SK-N-SH treated with all-trans-retinoic acid at 6 μM for 48 hours (cell line): ENCODE results near the gene MTHFS.

ENCODE experiments used
- ATAC-seq: fragments of 200-7000 bp; cut with Tn5 transposase; 3 replicates; pipeline ENCODE4 v1.9.1; 2020; ENCODE audit warnings: mild to moderate bottlenecking, moderate library complexity
- ARNTL ChIP-seq: fragments of 450-650 bp; formaldehyde crosslinking; IDR thresholded peaks from 2 replicates; pipeline ENCODE4 v1.5.0; 2020; ENCODE audit warnings: low read depth, mild to moderate bottlenecking, moderate library complexity, borderline replicate concordance
- CREB5 ChIP-seq: fragments of 250-450 bp; sonication (Bioruptor Pico); IDR thresholded peaks from 2 replicates; pipeline ENCODE4 v1.5.1; 2020; ENCODE audit warnings: low read depth, mild to moderate bottlenecking, moderate library complexity
- CSDC2 ChIP-seq: fragments of 250-450 bp; sonication (Bioruptor Pico); IDR thresholded peaks from 2 replicates; pipeline ENCODE4 v1.5.0; 2020; ENCODE audit warnings: mild to moderate bottlenecking, moderate library complexity
- CSRNP3 ChIP-seq: fragments of 250-450 bp; sonication (Bioruptor Pico); IDR thresholded peaks from 2 replicates; pipeline ENCODE4 v1.5.1; 2021; ENCODE audit warnings: mild to moderate bottlenecking, moderate library complexity
- GLIS3 ChIP-seq: fragments of 250-450 bp; sonication (Bioruptor Pico); IDR thresholded peaks from 2 replicates; pipeline ENCODE4 v1.5.0; 2020; ENCODE audit warnings: mild to moderate bottlenecking, moderate library complexity
- ISL1 ChIP-seq: fragments of 250-450 bp; sonication (Bioruptor Pico); IDR thresholded peaks from 2 replicates; pipeline ENCODE4 v2.1.2; 2022; ENCODE audit warnings: mild to moderate bottlenecking, moderate library complexity
- OSR1 ChIP-seq: fragments of 250-450 bp; sonication (Bioruptor Pico); IDR thresholded peaks from 2 replicates; pipeline ENCODE4 v1.8.0; 2022; ENCODE audit warnings: moderate library complexity, mild to moderate bottlenecking, inconsistent platforms
- PATZ1 ChIP-seq: fragments of 250-450 bp; sonication (Bioruptor Pico); IDR thresholded peaks from 2 replicates; pipeline ENCODE4 v1.8.0; 2020; ENCODE audit warnings: mild to moderate bottlenecking, moderate library complexity, borderline replicate concordance
- POU6F1 ChIP-seq: fragments of 250-450 bp; sonication (Bioruptor Pico); IDR thresholded peaks from 2 replicates; pipeline ENCODE4 v1.8.0; 2021; ENCODE audit warnings: low read depth, mild to moderate bottlenecking, moderate library complexity, borderline replicate concordance
- PPARA ChIP-seq: fragments of 250-450 bp; sonication (Bioruptor Pico); IDR thresholded peaks from 2 replicates; pipeline ENCODE4 v1.5.0; 2020; ENCODE audit warnings: mild to moderate bottlenecking, borderline replicate concordance
- RARB ChIP-seq: fragments of 250-450 bp; sonication (Bioruptor Pico); IDR thresholded peaks from 2 replicates; pipeline ENCODE4 v1.8.0; 2021; ENCODE audit warnings: mild to moderate bottlenecking, moderate library complexity
- SNAI2 ChIP-seq: fragments of 250-450 bp; sonication (Bioruptor Pico); IDR thresholded peaks from 2 replicates; pipeline ENCODE4 v1.5.0; 2020; ENCODE audit warnings: mild to moderate bottlenecking, moderate library complexity
- TCF4 ChIP-seq: fragments of 250-450 bp; sonication (Bioruptor Pico); IDR thresholded peaks from 2 replicates; pipeline ENCODE4 v1.8.0; 2021; ENCODE audit warnings: mild to moderate bottlenecking, moderate library complexity, borderline replicate concordance
- TOX ChIP-seq: fragments of 250-450 bp; sonication (Bioruptor Pico); IDR thresholded peaks from 2 replicates; pipeline ENCODE4 v1.8.0; 2021; ENCODE audit warnings: mild to moderate bottlenecking, moderate library complexity, borderline replicate concordance
- TSHZ2 ChIP-seq: fragments of 250-450 bp; sonication (Bioruptor Pico); IDR thresholded peaks from 2 replicates; pipeline ENCODE4 v1.5.0; 2020; ENCODE audit warnings: mild to moderate bottlenecking, moderate library complexity
- ZC3H10 ChIP-seq: fragments of 250-450 bp; sonication (Bioruptor Pico); IDR thresholded peaks from 2 replicates; pipeline ENCODE4 v1.5.1; 2021; ENCODE audit warnings: mild to moderate bottlenecking, moderate library complexity
- ZFP3 ChIP-seq: fragments of 250-450 bp; sonication (Bioruptor Pico); IDR thresholded peaks from 2 replicates; pipeline ENCODE4 v1.5.0; 2020; ENCODE audit warnings: mild to moderate bottlenecking, moderate library complexity
- ZFP30 ChIP-seq: fragments of 450-650 bp; formaldehyde crosslinking; IDR thresholded peaks from 2 replicates; pipeline ENCODE4 v1.5.0; 2022; ENCODE audit warnings: mild to moderate bottlenecking, moderate library complexity
- ZNF70 ChIP-seq: fragments of 450-650 bp; formaldehyde crosslinking; IDR thresholded peaks from 2 replicates; pipeline ENCODE4 v1.5.0; 2020; ENCODE audit warnings: mild to moderate bottlenecking, moderate library complexity
- ZNF8 ChIP-seq: fragments of 450-650 bp; formaldehyde crosslinking; IDR thresholded peaks from 2 replicates; pipeline ENCODE4 v1.5.0; 2020; ENCODE audit warnings: mild to moderate bottlenecking, moderate library complexity

The MTHFS gene

GRCh38 chr15:79919749-79920511 is 23.1 kb upstream of the MTHFS start:
- no peak for ATAC-seq
- TF ChIP-seq CREB5, result no peak
- TF ChIP-seq TCF4 (CRISPR knock-in tag), result no peak
- no peak for TF ChIP-seq ISL1 (CRISPR knock-in tag)
- TF ChIP-seq SNAI2 (CRISPR knock-in tag), result no peak
- TF ChIP-seq TOX (CRISPR knock-in tag), result no peak
- TF ChIP-seq CSRNP3 (CRISPR knock-in tag), result no peak
- no peak for TF ChIP-seq TSHZ2
- no peak for TF ChIP-seq ZFP30
- TF ChIP-seq PATZ1 (CRISPR knock-in tag), result no peak
- no peak for TF ChIP-seq ARNTL
- TF ChIP-seq POU6F1 (CRISPR knock-in tag), result no peak
- TF ChIP-seq CSDC2 (CRISPR knock-in tag), result no peak
- no peak for TF ChIP-seq GLIS3 (CRISPR knock-in tag)
- TF ChIP-seq ZC3H10 (CRISPR knock-in tag), result no peak
- TF ChIP-seq ZFP3 (CRISPR knock-in tag), result no peak
- TF ChIP-seq ZNF8 (CRISPR knock-in tag), result no peak
- TF ChIP-seq ZNF70 (CRISPR knock-in tag), result no peak
- TF ChIP-seq OSR1 (CRISPR knock-in tag), result no peak
- no peak for TF ChIP-seq PPARA (CRISPR knock-in tag)
- TF ChIP-seq RARB (CRISPR knock-in tag), result no peak

- ATAC-seq, result no peak
- TF ChIP-seq PATZ1 (CRISPR knock-in tag), result no peak
These were observed 22.4 kb upstream of the MTHFS start for GRCh38 chr15:79919090-79919748.
